Measurements from ENCODE around the gene CD59.
"Not testable (repeated sequence)": the region's sequence is repeated elsewhere in the genome, so short reads cannot be mapped to it uniquely, and the experiment has no call there.

Gene CD59

GRCh38 chr11:33682446-33682845 is 53.8 kb downstream of the CD59 start:
- H3K4me1 ChIP-seq (ENCODE audit: insufficient read depth, low read length) = no peaks in the 10 kb centered on the region
- H3K9ac ChIP-seq (ENCODE audit: low read depth, low read length) = no peak overlapping the region
- H3K36me3 ChIP-seq (ENCODE audit: insufficient read depth, low read length) = no peaks in the 10 kb centered on the region
- no peak overlapping the region for H3K4me2 ChIP-seq (ENCODE audit: insufficient read depth, low read length)
- H3K27ac ChIP-seq (ENCODE audit: low read length) = no peak overlapping the region
- no peaks in the 10 kb centered on the region for H3K27me3 ChIP-seq (ENCODE audit: insufficient read depth, low read length, poor library complexity)
- H3K79me2 ChIP-seq (ENCODE audit: insufficient read depth, low read length) = no peaks in the 10 kb centered on the region
- DNase-seq = no peak
- no peaks in the 10 kb centered on the region for H4K20me1 ChIP-seq (ENCODE audit: insufficient read depth, low read length)
- ATAC-seq (ENCODE audit: insufficient read depth, low read depth) = no peak
- H3K9me3 ChIP-seq (ENCODE audit: insufficient read depth, low read length, severe bottlenecking) = no peaks in the 10 kb centered on the region
- TF ChIP-seq CTCF (IDR thresholded peaks at IDR 0.05; ENCODE audit: borderline replicate concordance, extremely low read depth, low read length, poor library complexity, severe bottlenecking) = no peak
- TF ChIP-seq EZH2 (IDR thresholded peaks at IDR 0.05; ENCODE audit: borderline replicate concordance, low read depth, low read length, severe bottlenecking) = no peak
- H3K4me3 ChIP-seq (ENCODE audit: low read depth in 1 of 2, low read length in 2 of 2) = no peak overlapping the region
- H2AFZ ChIP-seq (ENCODE audit: low read depth, low read length) = no peak overlapping the region

- Histone ChIP-seq H3K4me1 (ENCODE audit: insufficient read depth, low read length) (no peaks in the 10 kb centered on the region), H3K79me2 (ENCODE audit: insufficient read depth, low read length) (no peaks in the 10 kb centered on the region), H3K9me3 (ENCODE audit: insufficient read depth, low read length, severe bottlenecking) (no peaks in the 10 kb centered on the region), H3K27me3 (ENCODE audit: insufficient read depth, low read length, poor library complexity) (no peaks in the 10 kb centered on the region), H3K4me2 (ENCODE audit: insufficient read depth, low read length) (no peak overlapping the region), H3K36me3 (ENCODE audit: insufficient read depth, low read length) (no peaks in the 10 kb centered on the region), H2AFZ (ENCODE audit: low read depth, low read length) (no peak overlapping the region), H3K9ac (ENCODE audit: low read depth, low read length) (no peak overlapping the region), H3K27ac (ENCODE audit: low read length) (no peak overlapping the region), H3K4me3 (ENCODE audit: low read depth in 1 of 2, low read length in 2 of 2) (no peak overlapping the region), H4K20me1 (ENCODE audit: insufficient read depth, low read length) (no peaks in the 10 kb centered on the region)
- DNase-seq (no peak), ATAC-seq (ENCODE audit: insufficient read depth, low read depth) (no peak)
- TF ChIP-seq CTCF (IDR thresholded peaks at IDR 0.05; ENCODE audit: borderline replicate concordance, extremely low read depth, low read length, poor library complexity, severe bottlenecking) (no peak), EZH2 (IDR thresholded peaks at IDR 0.05; ENCODE audit: borderline replicate concordance, low read depth, low read length, severe bottlenecking) (no peak)
Measured at GRCh38 chr11:33682019-33682418, 54.2 kb downstream of the CD59 start.

- DNase-seq; H3K27me3 ChIP-seq (ENCODE audit: insufficient read depth, low read length, poor library complexity); H3K4me2 ChIP-seq (ENCODE audit: insufficient read depth, low read length); H2AFZ ChIP-seq (ENCODE audit: low read depth, low read length); H3K27ac ChIP-seq (ENCODE audit: low read length); H3K4me3 ChIP-seq (ENCODE audit: low read depth in 1 of 2, low read length in 2 of 2); H3K9ac ChIP-seq (ENCODE audit: low read depth, low read length); H4K20me1 ChIP-seq (ENCODE audit: insufficient read depth, low read length); ATAC-seq (ENCODE audit: insufficient read depth, low read depth); H3K36me3 ChIP-seq (ENCODE audit: insufficient read depth, low read length); H3K9me3 ChIP-seq (ENCODE audit: insufficient read depth, low read length, severe bottlenecking); H3K79me2 ChIP-seq (ENCODE audit: insufficient read depth, low read length); H3K4me1 ChIP-seq (ENCODE audit: insufficient read depth, low read length): not testable (repeated sequence)
Measured at GRCh38 chr11:33678616-33679015, 57.6 kb downstream of the CD59 start.

GRCh38 chr11:33674035-33674814 is 62.0 kb downstream of the CD59 start:
- Histone ChIP-seq H3K27me3 (ENCODE audit: insufficient read depth, low read length, poor library complexity) (peaks cover 3% of the 10 kb centered on the region), H4K20me1 (ENCODE audit: insufficient read depth, low read length) (no peaks in the 10 kb centered on the region), H2AFZ (ENCODE audit: low read depth, low read length) (no peak overlapping the region), H3K79me2 (ENCODE audit: insufficient read depth, low read length) (no peaks in the 10 kb centered on the region), H3K36me3 (ENCODE audit: insufficient read depth, low read length) (no peaks in the 10 kb centered on the region), H3K4me2 (ENCODE audit: insufficient read depth, low read length) (no peak overlapping the region), H3K4me3 (ENCODE audit: low read depth in 1 of 2, low read length in 2 of 2) (no peak overlapping the region), H3K9ac (ENCODE audit: low read depth, low read length) (no peak overlapping the region), H3K4me1 (ENCODE audit: insufficient read depth, low read length) (no peaks in the 10 kb centered on the region), H3K9me3 (ENCODE audit: insufficient read depth, low read length, severe bottlenecking) (no peaks in the 10 kb centered on the region), H3K27ac (ENCODE audit: low read length) (no peak overlapping the region)
- ATAC-seq (ENCODE audit: insufficient read depth, low read depth) (no peak), DNase-seq (no peak)
- TF ChIP-seq CTCF (IDR thresholded peaks at IDR 0.05; ENCODE audit: borderline replicate concordance, extremely low read depth, low read length, poor library complexity, severe bottlenecking) (no peak), EZH2 (IDR thresholded peaks at IDR 0.05; ENCODE audit: borderline replicate concordance, low read depth, low read length, severe bottlenecking) (no peak)

All from DND-41 (cell line).